NCI-H2171 (cell line): ENCODE data around the gene EXOG.
"Not testable (repeated sequence)": the region's sequence is repeated elsewhere in the genome, so short reads cannot be mapped to it uniquely, and the experiment has no call there.

ENCODE experiments used
- DNase-seq: peaks from one replicate; lab custom pipeline; 2025; lab: John Stamatoyannopoulos, UW

Gene EXOG

DNA sequence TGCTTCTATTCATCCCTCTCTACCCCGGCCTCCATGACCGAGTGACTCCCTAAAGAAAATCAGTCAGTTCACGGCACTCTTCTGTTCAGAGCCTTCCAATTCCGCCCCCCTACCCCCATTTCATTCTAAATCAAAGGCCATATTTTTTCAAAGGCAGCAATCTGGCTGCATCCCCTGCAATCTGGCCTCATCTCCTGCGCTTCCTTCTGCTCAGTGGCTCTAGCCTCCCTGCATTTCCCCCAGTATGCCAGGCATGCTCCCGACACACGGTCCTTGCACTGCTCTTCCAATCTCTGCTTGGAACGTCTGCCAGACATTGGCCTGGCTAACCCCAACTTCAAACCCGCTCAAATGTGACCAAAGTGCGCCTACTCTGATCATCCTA, 67.7 kb downstream of the EXOG start:
- DNase-seq, result no peak

GRCh38 chr3:38564631-38565338, 68.6 kb downstream of the EXOG start:
- DNase-seq, result no peak

GRCh38 chr3:38565339-38566214, 69.4 kb downstream of the EXOG start:
- DNase-seq, result no peak

- DNase-seq, result no peak
Measured at GRCh38 chr3:38566215-38566528, 70.0 kb downstream of the EXOG start.

DNA sequence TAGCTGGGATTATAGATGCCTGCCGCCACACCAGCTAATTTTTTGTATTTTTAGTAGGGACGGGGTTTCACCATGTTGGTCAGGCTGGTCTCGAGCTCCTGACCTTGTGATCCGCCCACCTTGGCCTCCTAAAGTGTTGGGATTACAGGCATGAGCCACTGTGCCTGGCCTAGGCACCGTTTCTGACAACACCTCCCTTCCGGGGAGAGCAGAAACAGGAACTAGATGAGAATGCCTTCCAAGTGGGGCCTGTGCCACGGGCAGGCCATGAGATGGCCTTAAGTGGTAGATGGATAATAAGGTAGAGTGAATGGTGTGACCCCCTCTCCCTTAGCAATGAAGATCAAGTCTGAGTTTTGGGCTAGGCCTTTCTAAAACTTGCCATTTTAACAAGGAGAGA, 70.7 kb downstream of the EXOG start:
- DNase-seq, result not testable (repeated sequence)

DNA sequence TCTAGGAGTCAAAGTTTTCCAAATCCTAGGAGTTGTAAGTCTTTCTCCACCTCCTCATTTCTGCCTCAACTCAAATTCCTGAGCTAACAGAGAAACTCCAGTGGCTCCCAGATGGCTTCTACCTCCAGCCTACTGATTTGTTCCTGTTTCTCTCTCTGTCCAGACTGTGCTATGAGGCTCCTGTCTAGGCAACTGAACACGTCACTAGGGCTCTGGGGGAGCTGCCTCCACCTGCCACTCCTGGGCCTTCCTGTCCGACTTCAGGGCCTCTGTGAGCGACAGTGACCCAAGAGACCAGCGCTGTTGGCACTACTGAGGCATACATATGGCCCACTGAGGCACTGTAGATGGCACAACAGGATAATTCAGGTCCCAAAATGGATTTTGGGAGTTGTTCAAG, 71.4 kb downstream of the EXOG start:
- no peak for DNase-seq

GRCh38 chr3:38573111-38573510, 77.0 kb downstream of the EXOG start:
- no peak for DNase-seq

DNA sequence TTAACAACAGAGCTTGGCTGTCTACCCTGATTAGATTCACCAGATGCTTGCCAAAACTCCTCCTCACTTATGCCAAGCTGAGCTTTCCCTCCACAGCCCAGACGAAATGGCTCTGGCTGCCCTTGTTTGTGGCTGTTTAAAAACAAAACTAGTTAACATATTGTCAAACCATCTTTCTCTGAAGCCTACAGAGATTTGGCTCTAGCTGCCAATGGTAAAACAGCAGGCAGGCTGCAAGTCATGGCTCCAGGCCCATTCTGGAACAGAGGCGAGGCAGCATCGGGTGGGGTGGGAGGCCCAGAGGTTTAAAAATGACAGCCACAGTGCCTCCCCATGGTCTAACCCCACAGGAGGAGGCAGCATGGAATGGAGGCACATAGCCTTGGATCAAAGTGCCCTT, 77.4 kb downstream of the EXOG start:
- DNase-seq, result no peak

GRCh38 chr3:38574411-38575278, 78.5 kb downstream of the EXOG start:
- DNase-seq, result no peak

DNA sequence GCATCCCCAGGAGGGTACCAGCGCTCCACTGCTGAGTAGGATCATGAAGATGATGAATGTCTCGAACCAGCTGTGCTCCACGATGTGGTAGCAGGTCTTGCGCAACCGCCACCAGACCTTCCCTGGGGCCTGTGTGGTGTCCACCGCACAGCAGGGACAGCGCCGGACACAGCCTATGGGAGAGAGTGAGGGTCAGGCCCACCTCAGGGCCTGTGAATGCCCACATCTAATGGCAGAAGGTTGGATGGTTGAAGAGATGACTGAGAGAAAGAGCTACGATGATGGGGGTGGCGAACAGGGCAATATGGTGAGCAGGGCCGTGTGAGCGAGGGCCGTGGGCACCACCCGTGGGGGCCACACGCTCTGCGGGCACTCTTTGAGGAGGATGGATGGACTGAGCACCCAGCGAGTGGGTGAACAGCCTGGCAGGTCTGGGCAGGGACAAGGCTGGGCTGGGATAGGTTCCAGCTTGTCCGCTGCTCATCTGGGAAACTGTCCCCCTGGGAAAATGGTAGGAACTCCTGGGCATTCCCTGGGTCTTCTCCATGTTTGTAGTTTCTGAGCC, 79.2 kb downstream of the EXOG start:
- no peak for DNase-seq
